ENCODE data around the gene TRPM3. TPM values are rescaled to one million over a fixed set of nuclear protein-coding genes. Genes with fewer than 3 reads are reported as not detected.

The TRPM3 gene
- total RNA-seq, 1 donor from 2014 or later: not detected

GRCh38 chr9:70571258-70571657, 550.2 kb downstream of the TRPM3 start:
- intact Hi-C loops (cut with micrococcal nuclease): no loop called here
- Mint-ChIP-seq H3K27ac (no peak overlapping the region), H3K4me1 (ENCODE audit: low read depth) (peaks cover 11% of the 10 kb centered on the region), H3K36me3 (ENCODE audit: low read depth) (no peaks in the 10 kb centered on the region), H3K27me3 (ENCODE audit: low read depth) (no peaks in the 10 kb centered on the region), H3K9me3 (peaks cover 3% of the 10 kb centered on the region), H3K4me3 (ENCODE audit: low read depth) (no peak overlapping the region)
- no peak for DNase-seq (ENCODE audit: low spot score)

GRCh38 chr9:70569791-70570190, 551.6 kb downstream of the TRPM3 start:
- no peaks in the 10 kb centered on the region for H3K27me3 Mint-ChIP-seq (ENCODE audit: low read depth)
- peaks cover 3% of the 10 kb centered on the region for H3K9me3 Mint-ChIP-seq
- no peak for DNase-seq (ENCODE audit: low spot score)
- no peak overlapping the region for H3K4me3 Mint-ChIP-seq (ENCODE audit: low read depth)
- H3K27ac Mint-ChIP-seq: no peak overlapping the region
- peaks cover 20% of the 10 kb centered on the region for H3K4me1 Mint-ChIP-seq (ENCODE audit: low read depth)
- intact Hi-C loops (cut with micrococcal nuclease): loop anchor here (10.0 kb wide), 2 partner anchors 745 to 1385 kb away; partner anchors contain the start of gene CFAP95
- H3K36me3 Mint-ChIP-seq (ENCODE audit: low read depth): no peaks in the 10 kb centered on the region

GRCh38 chr9:70569070-70569772, 552.2 kb downstream of the TRPM3 start:
- DNase-seq (ENCODE audit: low spot score): no peak
- H3K36me3 Mint-ChIP-seq (ENCODE audit: low read depth): no peaks in the 10 kb centered on the region
- no peak overlapping the region for H3K4me3 Mint-ChIP-seq (ENCODE audit: low read depth)
- peaks cover 26% of the 10 kb centered on the region for H3K4me1 Mint-ChIP-seq (ENCODE audit: low read depth)
- no peaks in the 10 kb centered on the region for H3K27me3 Mint-ChIP-seq (ENCODE audit: low read depth)
- intact Hi-C loops (cut with micrococcal nuclease): loop anchor here (10.0 kb wide), 2 partner anchors 744 to 1384 kb away; partner anchors contain the start of gene CFAP95
- H3K27ac Mint-ChIP-seq: no peak overlapping the region
- peaks cover 3% of the 10 kb centered on the region for H3K9me3 Mint-ChIP-seq

GRCh38 chr9:70567511-70567910, 553.9 kb downstream of the TRPM3 start:
- Mint-ChIP-seq H3K27ac (no peak overlapping the region), H3K4me1 (ENCODE audit: low read depth) (peaks cover 42% of the 10 kb centered on the region), H3K9me3 (peaks cover 3% of the 10 kb centered on the region), H3K36me3 (ENCODE audit: low read depth) (no peaks in the 10 kb centered on the region), H3K27me3 (ENCODE audit: low read depth) (no peaks in the 10 kb centered on the region), H3K4me3 (ENCODE audit: low read depth) (no peak overlapping the region)
- intact Hi-C loops (cut with micrococcal nuclease): loop anchor here (10.0 kb wide), 2 partner anchors 743 to 1383 kb away; partner anchors contain the start of gene CFAP95
- no peak for DNase-seq (ENCODE audit: low spot score)

- Mint-ChIP-seq H3K9me3 (peaks cover 3% of the 10 kb centered on the region), H3K4me3 (ENCODE audit: low read depth) (no peak overlapping the region), H3K27ac (peak overlapping the region; percentile 13), H3K4me1 (ENCODE audit: low read depth) (peaks cover 44% of the 10 kb centered on the region), H3K27me3 (ENCODE audit: low read depth) (no peaks in the 10 kb centered on the region), H3K36me3 (ENCODE audit: low read depth) (no peaks in the 10 kb centered on the region)
- intact Hi-C loops (cut with micrococcal nuclease): loop anchor here (10.0 kb wide), 2 partner anchors 742 to 1382 kb away; partner anchors contain the start of gene CFAP95
- no peak for DNase-seq (ENCODE audit: low spot score)
These were observed 554.7 kb downstream of the TRPM3 start for GRCh38 chr9:70566751-70567150.

- no peaks in the 10 kb centered on the region for H3K36me3 Mint-ChIP-seq (ENCODE audit: low read depth)
- H3K27me3 Mint-ChIP-seq (ENCODE audit: low read depth): no peaks in the 10 kb centered on the region
- H3K27ac Mint-ChIP-seq: peak overlapping the region; percentile 7
- H3K4me3 Mint-ChIP-seq (ENCODE audit: low read depth): no peak overlapping the region
- peaks cover 47% of the 10 kb centered on the region for H3K4me1 Mint-ChIP-seq (ENCODE audit: low read depth)
- intact Hi-C loops (cut with micrococcal nuclease): loop anchor here (10.0 kb wide), 2 partner anchors 741 to 1381 kb away; partner anchors contain the start of gene CFAP95
- no peak for DNase-seq (ENCODE audit: low spot score)
- H3K9me3 Mint-ChIP-seq: peaks cover 3% of the 10 kb centered on the region
These were observed 555.4 kb downstream of the TRPM3 start for GRCh38 chr9:70566066-70566465.

- no peak for DNase-seq (ENCODE audit: low spot score)
- H3K9me3 Mint-ChIP-seq: no peaks in the 10 kb centered on the region
- peaks cover 47% of the 10 kb centered on the region for H3K4me1 Mint-ChIP-seq (ENCODE audit: low read depth)
- H3K36me3 Mint-ChIP-seq (ENCODE audit: low read depth): no peaks in the 10 kb centered on the region
- H3K27ac Mint-ChIP-seq: peak overlapping the region; percentile 93
- peak overlapping the region; percentile 44 for H3K4me3 Mint-ChIP-seq (ENCODE audit: low read depth)
- intact Hi-C loops (cut with micrococcal nuclease): loop anchor here (5.0 to 10.0 kb wide), 3 partner anchors 38 to 1380 kb away; partner anchors contain the start of gene CFAP95
- no peaks in the 10 kb centered on the region for H3K27me3 Mint-ChIP-seq (ENCODE audit: low read depth)
These were observed 556.7 kb downstream of the TRPM3 start for GRCh38 chr9:70564468-70565335.

GRCh38 chr9:70563431-70564204, 557.8 kb downstream of the TRPM3 start:
- H3K4me1 Mint-ChIP-seq (ENCODE audit: low read depth): peaks cover 52% of the 10 kb centered on the region
- intact Hi-C loops (cut with micrococcal nuclease): loop anchor here (1.0 to 10.0 kb wide), 7 partner anchors 29 to 1379 kb away; partner anchors contain the start of gene CFAP95
- peak; percentile 67 for DNase-seq (ENCODE audit: low spot score)
- no peaks in the 10 kb centered on the region for H3K36me3 Mint-ChIP-seq (ENCODE audit: low read depth)
- peak overlapping the region; percentile 93 for H3K27ac Mint-ChIP-seq
- H3K4me3 Mint-ChIP-seq (ENCODE audit: low read depth): peak overlapping the region; percentile 45
- H3K9me3 Mint-ChIP-seq: no peaks in the 10 kb centered on the region
- no peaks in the 10 kb centered on the region for H3K27me3 Mint-ChIP-seq (ENCODE audit: low read depth)

- no peak overlapping the region for H3K4me3 Mint-ChIP-seq (ENCODE audit: low read depth)
- intact Hi-C loops (cut with micrococcal nuclease): loop anchor here (1.0 to 10.0 kb wide), 7 partner anchors 28 to 1378 kb away; partner anchors contain the start of gene CFAP95
- H3K36me3 Mint-ChIP-seq (ENCODE audit: low read depth): no peaks in the 10 kb centered on the region
- H3K27me3 Mint-ChIP-seq (ENCODE audit: low read depth): no peaks in the 10 kb centered on the region
- no peak for DNase-seq (ENCODE audit: low spot score)
- H3K9me3 Mint-ChIP-seq: no peaks in the 10 kb centered on the region
- H3K4me1 Mint-ChIP-seq (ENCODE audit: low read depth): peaks cover 52% of the 10 kb centered on the region
- peak overlapping the region; percentile 93 for H3K27ac Mint-ChIP-seq
These were observed 558.4 kb downstream of the TRPM3 start for GRCh38 chr9:70563010-70563409.

- Mint-ChIP-seq H3K36me3 (ENCODE audit: low read depth) (no peaks in the 10 kb centered on the region), H3K4me3 (ENCODE audit: low read depth) (no peak overlapping the region), H3K27ac (no peak overlapping the region), H3K4me1 (ENCODE audit: low read depth) (peaks cover 46% of the 10 kb centered on the region), H3K27me3 (ENCODE audit: low read depth) (no peaks in the 10 kb centered on the region), H3K9me3 (no peaks in the 10 kb centered on the region)
- intact Hi-C loops (cut with micrococcal nuclease): loop anchor here (2.0 to 10.0 kb wide), 4 partner anchors 27 to 1377 kb away; partner anchors contain the start of gene CFAP95
- no peak for DNase-seq (ENCODE audit: low spot score)
These were observed 559.5 kb downstream of the TRPM3 start for GRCh38 chr9:70561786-70562395.

GRCh38 chr9:70561111-70561510, 560.3 kb downstream of the TRPM3 start:
- no peak for DNase-seq (ENCODE audit: low spot score)
- Mint-ChIP-seq H3K27ac (no peak overlapping the region), H3K36me3 (ENCODE audit: low read depth) (no peaks in the 10 kb centered on the region), H3K9me3 (no peaks in the 10 kb centered on the region), H3K27me3 (ENCODE audit: low read depth) (no peaks in the 10 kb centered on the region), H3K4me3 (ENCODE audit: low read depth) (no peak overlapping the region), H3K4me1 (ENCODE audit: low read depth) (peaks cover 39% of the 10 kb centered on the region)
- intact Hi-C loops (cut with micrococcal nuclease): loop anchor here (5.0 to 10.0 kb wide), 3 partner anchors 41 to 1376 kb away; partner anchors contain the start of gene CFAP95

GRCh38 chr9:70559102-70559501, 562.3 kb downstream of the TRPM3 start:
- intact Hi-C loops (cut with micrococcal nuclease): no loop called here
- Mint-ChIP-seq H3K36me3 (ENCODE audit: low read depth) (no peaks in the 10 kb centered on the region), H3K27ac (no peak overlapping the region), H3K9me3 (no peaks in the 10 kb centered on the region), H3K4me1 (ENCODE audit: low read depth) (peaks cover 24% of the 10 kb centered on the region), H3K4me3 (ENCODE audit: low read depth) (no peak overlapping the region), H3K27me3 (ENCODE audit: low read depth) (no peaks in the 10 kb centered on the region)
- no peak for DNase-seq (ENCODE audit: low spot score)

Data from activated T-helper 2 cell treated with anti-CD3 and anti-CD28 coated beads, Interferon-gamma antibody, Interleukin-2, Interleukin-4, amounts not matched to agents 10 μg/mL and 5 μg/mL and 100 μg/mL, durations not matched to agents 14 hours and 24 hours and 36 hours (primary cell).